GM04503 (cell line): ENCODE results near the gene SCNN1A.

Experiments used
- DNase-seq: peaks from one replicate; pipeline ENCODE4 v3.0.0-alpha.2; 2012; ENCODE audit warnings: low read depth

The SCNN1A gene

DNA sequence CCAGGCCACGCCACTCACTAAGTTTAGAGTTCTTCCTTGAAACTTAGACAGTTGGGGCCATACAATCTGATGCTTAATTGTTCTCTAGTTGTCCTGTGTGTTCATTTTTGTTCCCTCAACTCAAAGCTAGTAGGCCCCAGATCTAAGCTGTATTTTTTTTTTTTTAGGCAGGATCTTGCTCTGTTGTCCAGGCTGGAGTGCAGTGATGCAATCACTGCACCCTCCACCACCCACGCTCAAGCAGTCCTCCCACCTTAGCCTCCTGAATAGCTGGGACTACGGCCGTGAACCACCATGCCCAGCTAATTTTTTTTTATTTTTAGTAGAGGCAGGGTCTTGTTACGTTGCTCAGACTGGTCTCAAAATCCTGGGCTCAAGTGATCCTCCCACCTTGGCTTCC lies 41.0 kb downstream of the SCNN1A start:
- no peak for DNase-seq

DNA sequence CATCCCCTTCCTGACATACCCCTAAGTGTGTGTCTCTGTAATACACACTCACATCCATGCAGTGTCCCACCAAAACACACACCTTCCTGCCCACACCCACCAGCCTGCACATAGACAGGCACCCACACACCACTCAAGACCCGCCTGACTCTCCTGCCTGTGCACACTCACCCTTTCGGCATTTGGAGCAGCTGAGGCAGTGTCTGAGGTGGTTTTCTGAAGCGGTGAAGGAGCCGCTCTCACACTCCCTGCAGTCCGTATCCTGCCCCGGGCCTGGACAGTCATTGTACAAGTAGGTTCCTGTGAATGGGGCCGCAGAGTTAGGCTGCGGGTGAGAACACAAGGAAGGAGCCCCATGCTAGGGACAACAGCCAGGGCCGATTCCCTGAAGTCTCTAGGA lies 41.8 kb downstream of the SCNN1A start:
- no peak for DNase-seq

DNA sequence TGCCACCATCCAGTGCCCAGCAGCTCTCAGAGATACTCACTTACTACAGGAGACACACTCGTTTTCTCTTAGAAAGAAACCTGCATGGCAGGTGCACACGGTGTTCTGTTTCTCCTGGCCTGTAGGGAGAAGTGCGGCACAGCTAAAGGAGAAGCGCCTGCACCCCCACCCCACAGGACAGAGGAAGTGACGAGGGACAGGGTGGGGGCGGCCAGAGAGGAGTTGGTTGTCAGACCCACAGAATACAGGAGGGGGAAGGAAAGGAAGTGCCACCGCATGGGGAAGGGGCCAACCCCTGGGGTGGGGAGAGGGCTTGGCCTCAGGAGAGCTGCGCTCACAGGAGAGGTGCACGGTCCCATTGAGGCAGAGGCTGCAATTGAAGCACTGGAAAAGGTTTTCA lies 42.3 kb downstream of the SCNN1A start:
- no peak for DNase-seq

DNA sequence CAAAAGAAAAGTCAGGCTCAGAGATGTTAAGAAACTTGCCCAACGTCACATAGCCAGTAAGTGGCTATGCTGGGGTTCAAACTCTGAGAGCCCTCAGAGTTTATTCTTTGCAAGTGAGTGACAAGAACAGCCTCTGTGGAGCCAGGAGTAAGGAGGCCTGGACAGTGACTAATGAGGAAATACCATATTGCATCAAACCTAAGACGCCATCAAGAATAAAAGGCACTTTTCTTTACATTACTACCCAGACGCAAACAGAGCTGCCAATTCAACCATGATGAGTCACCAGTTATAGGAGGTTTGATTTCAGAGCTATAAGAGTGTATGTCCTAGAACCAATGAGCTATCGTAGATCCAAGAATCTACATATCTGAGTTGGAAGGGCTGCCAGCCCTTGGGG lies 42.9 kb downstream of the SCNN1A start:
- DNase-seq = no peak

DNA sequence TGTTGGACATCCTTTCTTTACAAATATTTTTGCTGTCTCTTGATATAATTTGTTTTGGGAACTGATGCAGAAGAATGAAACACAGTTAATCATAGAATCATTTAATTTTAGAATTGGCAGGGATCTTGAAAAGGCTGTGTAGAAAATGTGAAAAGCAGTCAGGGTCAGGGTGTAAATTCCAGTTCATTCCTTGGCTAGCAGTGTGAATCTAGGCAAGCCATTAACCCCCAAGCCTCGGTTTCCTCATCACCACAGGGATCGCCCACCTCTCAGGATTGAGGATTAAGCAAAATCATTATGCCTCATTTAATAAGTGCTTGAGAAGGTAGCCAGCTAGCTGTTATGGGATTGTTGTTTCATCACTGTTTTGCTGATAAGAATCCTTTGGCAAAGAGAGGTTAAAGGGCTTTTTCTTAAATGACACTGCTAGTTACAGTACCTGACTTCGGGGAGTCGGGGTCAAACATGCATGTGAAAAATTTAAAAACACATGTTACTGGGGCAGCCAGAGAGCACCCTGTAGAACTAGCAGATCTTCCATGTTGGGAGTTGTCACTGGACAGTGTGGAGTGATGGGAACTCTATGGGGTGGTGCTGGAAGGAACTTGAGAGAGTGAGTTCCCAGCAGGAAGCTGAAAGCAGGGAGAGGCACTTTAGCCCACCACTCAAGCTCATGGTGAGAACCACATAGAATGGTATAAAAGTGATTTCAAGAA lies 44.2 kb downstream of the SCNN1A start:
- no peak for DNase-seq

DNA sequence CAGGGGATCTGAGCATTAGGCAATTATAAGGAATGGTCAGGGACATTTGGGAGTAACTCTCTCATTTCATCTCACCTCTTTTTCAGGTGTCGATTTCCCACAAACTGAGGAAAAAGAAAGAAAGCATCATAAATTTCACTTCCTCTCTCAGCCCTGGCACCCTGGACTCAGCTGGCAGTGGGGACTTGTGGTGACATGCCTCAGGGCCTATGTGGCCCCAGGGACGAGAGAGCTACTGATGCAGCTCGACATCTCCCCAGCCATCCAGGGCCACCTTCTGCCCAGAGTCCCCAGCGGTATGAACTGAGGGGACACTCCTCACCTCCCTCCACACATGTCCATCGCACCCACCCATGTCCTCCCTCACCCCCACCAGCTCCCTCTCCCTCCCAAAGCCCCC lies 45.2 kb downstream of the SCNN1A start:
- no peak for DNase-seq

DNA sequence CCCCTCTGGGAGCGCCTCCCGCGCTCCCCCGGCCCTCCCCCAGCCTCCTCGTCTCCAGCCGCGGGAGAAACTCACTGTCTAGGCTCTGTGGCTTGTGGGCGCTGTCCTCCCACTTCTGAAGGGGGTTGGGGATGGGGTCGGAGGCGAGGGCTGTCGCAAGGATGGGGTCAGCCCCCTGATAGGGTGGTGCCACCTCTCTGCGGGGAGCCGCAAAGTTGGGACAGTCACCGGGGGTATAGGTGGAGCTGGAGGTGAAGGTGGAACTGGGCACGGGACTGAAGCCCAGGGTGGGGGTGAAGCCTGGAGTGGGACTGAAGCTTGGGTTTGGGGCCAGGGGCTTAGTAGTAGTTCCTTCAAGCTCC lies 45.7 kb downstream of the SCNN1A start:
- no peak for DNase-seq

DNA sequence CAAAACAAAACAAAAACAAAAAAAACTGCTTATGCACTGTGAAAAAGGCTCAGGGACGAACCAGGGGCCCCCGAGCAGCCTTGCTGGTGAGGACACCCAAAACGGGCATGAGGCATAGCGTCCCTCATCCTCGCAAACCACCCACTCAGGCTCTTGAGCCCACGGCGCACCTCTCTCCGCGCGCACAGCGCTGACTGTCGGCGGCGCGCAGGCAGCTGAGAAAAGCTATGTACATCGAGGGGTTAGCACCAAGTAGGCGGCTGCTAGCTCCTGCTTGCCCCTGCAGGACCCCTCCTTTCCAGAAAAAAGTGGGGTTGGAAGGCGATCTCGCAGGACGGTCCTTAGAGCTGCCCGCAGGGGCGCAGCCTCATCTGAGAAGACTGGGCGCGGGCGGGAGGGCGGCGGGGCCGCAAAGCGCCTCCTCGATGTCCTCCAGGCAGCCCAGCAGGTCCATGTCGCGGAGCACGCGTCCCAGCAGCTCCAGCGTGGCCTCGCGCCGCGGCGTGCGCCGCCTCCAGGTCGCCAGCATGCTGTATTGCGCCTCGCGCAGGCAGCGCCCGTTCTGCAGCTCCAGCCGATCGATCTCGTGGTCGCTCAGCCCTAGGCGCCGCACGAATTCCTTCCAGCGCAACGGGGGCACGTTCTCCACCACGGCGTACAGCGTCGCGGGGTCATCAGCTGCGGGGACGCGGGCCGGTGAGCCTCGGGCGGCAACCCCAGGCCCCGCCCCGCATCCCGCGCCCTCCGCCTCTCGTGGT lies 46.2 kb downstream of the SCNN1A start:
- DNase-seq = no peak

DNA sequence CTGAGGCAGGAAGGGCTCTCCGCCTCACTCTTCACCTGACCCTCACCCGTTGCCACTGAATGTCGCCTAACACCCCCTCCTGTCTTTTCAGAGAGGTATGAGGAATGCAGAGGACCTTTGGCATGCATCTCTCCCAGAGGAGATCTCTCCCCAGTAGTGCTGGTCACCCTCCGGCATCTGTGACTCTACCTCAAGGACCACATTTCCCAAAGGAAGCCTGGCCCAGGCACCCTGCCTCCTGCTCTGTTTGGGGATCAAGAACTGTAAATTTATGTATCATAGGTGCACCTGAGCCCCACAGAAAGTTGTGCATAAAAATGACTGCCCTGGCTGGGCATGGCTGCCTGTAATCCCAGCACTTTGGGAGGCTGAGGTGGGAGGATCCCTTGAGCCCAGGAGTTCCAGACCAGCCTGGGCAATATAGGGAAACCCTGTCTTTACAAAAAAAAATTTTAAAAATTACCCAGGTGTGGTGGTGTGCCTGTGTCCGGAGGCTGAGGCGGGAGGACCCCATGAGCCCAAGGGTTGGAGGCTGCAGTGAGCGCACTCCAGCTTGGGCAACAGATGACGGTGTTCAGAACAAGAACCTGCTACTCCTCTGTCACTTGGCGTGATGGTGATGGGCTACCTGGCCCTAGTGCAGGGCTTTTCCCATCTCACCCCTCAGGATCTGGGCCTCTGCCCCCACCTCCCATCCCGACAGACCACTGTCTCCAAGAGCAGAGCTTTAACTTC lies 47.2 kb downstream of the SCNN1A start:
- no peak for DNase-seq

DNA sequence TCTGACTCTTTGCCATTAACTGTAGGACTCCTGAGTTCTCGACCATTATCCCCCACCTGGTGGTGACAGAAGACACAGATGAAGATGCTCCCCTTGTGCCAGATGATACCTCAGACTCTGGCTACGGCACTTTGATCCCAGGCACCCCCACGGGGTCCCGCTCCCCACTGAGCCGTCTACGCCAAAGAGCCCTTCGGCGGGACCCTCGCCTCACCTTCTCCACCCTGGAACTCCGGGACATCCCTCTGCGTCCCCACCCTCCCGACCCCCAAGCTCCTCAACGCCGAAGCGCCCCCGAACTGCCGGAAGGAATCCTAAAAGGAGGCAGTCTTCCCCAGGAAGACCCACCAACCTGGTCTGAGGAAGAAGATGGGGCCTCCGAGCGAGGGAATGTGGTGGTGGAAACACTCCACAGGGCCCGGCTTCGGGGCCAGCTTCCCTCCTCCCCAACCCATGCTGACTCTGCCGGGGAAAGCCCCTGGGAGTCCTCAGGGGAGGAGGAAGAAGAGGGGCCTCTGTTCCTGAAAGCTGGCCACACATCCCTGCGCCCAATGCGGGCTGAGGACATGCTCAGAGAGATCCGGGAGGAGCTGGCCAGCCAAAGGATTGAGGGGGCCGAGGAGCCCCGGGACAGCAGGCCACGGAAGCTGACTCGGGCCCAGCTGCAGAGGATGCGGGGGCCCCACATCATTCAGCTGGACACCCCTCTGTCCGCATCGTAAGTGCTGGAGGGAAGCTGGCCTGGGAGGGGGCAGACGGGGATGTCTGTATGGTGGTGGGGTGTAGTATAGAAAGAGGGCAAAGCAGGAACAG lies 47.9 kb downstream of the SCNN1A start:
- DNase-seq = no peak

DNA sequence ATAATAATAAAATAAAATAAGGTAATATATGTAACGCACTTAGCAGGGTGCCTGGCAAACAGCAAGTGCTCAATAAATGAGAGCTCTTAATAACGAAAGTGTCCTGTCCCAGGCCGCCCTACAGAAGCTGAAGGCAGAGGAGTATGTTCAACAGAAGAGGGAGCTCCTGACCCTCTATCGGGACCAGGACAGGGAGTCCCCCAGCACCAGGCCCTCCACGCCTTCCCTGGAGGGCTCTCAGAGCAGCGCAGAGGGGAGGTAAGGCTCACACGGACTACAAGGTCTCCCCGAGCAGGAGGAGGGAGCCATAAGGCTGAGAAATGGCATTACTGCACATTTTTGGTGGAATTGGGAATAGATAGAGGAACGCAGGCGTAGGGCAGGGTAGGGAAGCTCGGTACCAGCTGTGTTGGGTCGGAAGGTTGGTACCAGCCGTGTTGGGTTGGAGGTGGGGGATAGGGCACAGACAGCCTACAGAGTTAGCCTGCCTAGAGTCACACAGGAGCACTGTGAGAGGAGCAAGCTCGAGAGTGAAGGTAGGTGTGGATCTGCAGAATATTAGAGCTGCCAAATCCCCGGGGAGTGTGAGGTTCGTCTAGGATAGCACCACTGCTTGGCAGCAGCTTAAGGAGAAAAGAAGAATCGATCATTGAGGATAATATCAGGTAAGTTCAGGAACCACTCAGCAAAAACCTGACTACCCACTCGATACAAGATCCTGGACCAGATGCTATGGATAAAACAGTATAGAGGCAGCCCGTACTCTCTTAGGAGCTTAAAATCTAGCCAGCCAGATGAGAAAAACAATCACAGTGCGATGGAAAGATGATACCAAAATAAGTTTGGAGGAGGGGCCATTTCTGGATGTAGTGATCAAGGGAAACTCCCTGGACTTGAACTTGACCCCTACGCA lies 48.8 kb downstream of the SCNN1A start:
- DNase-seq = no peak

DNA sequence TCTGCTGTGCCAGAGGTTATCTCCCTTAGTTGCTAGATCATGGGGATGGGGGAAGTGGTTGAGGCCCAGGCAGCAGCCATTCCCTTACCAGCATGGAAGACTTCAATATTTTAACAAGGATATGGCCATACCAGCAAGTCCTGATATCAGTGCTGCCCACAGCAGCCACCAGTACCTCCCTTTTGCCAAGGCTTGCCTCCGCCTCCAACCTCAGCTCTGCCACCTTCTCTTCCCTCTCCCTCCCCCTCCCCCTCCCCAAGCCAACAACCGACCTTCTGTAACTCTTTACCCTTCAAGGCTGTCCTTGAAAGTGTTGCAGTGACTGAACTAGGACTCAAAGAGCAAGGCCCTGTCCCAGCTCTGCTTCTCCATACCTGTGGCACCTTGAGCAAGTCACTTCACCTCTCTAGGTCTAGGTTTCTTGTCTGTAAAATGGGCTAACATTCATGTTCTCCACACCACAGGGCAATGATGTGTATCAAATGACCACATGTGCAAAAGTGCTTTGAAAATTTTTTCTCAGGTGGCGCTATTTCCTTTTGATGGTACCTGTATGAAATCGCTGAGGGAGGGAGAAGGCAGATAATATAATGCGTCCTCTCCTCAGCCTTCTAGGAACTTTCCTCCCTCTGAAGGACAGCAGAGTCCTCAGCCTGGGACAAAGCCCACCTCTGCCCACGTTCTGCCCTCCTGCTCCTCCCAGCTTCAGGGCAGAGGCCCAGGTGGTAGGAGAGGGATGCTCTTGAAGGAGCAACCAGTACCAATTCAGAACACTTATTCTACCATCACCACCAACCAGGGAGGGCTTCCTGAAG lies 50.2 kb downstream of the SCNN1A start:
- DNase-seq = no peak

DNA sequence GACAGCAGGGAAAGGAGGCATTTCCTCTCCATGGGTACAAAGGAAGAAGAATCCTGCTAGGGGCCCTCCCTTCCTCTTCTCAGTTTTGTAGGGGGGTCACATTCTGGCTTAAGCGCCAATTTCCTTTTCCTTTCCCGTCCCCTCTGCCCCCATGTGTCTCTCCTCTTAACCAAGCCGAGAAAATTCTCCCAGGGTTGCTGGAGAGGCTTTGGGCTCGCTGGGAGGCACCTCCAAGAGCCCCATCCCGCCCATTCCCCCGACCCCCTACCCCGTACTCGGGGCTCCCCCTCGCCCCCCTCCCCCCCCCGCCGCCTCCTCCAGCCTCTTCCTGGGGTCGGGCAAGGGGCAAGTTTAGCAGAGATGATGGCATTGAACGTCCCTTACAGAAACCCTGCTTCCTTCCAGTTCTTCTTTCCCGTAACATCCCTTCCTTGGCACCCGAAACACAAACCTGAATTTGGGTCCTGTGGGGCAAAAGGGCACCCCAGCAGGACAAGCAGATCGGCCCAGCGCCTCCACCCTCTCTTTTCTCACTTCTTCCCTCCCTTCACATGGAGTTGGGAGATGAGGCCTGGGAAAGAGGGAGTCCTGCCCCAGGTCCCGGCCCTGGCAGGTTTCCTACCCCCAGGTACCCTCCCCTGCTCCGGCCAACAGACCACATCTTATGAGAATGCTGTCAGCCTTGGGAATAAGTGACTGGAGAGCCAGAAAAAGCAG lies 51.2 kb downstream of the SCNN1A start:
- no peak for DNase-seq

DNA sequence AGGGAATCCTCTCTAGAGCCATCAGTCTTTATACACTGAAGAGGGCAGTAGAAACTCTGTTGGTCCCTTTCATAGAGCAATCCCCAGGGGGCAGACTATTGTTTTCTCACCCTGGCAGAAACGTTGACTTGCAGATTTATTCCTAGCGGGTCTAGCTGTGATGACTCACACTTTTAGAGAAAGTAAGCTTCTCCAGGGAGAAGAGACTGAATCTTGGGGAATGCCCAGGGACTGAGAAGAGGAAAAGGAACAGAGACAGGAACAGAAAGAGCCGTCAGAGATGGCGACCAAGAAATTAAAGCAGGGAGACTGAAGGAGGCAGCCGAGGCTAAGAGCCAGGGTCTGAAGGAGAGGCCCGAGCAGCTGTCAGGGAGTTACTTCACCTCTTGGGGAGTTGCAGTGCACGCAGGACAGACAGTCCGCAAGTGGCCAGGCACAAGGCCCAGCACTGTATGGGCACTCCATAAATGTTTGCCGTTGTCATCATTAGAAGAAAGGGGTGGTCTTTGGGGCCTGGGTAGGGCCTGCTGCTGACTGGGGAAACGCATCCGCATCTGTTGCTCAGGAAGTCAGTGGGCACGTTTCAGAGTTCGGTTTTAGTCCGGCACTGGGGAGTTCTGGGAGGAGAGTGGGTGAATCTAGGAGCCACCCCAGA lies 51.9 kb downstream of the SCNN1A start:
- DNase-seq = peak; percentile 87

DNA sequence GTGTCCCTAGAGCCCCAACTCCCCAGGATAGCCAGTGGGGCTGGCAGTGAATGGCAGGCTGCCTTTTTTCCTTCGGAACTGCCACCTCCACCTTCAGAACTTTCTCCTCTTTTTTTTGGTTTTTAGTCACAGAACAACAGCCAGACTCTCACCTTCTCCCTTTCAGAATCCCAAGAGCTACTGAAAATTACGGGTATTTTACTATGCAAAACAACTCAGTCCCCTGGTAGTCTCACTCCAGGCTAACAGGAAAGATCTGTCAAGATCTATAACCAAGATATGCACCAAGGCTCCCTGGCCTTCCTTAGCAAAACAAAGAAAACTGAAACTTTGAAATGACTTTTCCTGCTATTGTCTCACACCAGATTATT lies 52.4 kb downstream of the SCNN1A start:
- no peak for DNase-seq

DNA sequence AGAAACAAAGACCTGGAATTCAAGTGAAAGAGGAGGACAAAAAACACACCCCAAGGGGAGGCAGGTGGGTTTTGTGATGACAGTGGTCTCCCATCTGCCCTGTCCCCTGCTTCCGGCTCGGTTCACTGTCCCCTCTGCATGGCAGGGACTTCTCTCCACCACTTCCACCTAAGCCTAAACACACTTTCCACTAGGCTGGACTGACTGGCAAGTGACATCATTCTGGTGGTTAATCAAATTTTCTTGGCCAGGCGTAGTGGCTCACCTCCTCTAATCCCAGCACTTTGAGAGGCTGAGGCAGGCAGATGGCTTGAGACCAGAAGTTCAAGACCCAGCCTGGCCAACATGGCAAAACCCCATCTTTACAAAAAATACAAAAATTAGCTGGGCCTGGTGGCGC lies 53.0 kb downstream of the SCNN1A start:
- DNase-seq = no peak

DNA sequence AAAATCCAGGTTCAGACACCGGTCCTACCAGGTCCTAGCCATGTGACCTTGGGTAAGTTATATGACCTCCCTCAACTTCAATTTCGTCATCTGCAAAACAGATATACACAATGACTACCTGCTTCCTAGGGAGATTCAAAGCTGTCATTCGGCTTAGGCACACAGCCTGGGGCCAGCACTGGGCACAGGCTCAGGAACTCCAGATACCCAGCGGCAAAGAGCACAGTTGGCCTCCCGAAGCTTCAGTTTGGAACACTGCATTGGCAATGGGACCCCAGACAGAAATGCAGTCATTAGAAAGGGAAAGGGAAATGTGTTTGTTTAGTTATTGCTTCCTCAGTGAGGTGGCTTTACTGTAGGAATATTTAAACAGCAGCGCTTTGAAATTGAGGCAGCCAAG lies 53.5 kb downstream of the SCNN1A start:
- no peak for DNase-seq

DNA sequence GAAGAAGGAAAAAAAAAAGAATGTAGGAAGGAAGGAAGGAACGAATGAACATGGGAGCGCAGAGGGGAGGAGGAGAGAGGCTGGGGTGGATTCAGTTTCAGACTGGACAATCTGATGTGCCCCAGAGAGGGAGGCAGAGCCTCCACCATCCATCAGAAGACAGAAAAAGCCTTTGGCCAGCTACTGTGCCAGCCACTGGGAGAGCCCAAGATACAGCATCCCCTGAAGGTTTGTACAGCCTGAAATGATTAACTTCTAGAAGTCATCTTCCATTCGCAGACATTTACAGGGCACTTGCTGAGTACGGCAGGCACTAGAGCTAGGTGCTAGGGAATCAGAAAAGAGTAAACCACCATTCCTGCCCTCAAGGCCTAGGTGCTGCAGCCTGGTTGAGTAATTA lies 55.9 kb downstream of the SCNN1A start:
- no peak for DNase-seq

DNA sequence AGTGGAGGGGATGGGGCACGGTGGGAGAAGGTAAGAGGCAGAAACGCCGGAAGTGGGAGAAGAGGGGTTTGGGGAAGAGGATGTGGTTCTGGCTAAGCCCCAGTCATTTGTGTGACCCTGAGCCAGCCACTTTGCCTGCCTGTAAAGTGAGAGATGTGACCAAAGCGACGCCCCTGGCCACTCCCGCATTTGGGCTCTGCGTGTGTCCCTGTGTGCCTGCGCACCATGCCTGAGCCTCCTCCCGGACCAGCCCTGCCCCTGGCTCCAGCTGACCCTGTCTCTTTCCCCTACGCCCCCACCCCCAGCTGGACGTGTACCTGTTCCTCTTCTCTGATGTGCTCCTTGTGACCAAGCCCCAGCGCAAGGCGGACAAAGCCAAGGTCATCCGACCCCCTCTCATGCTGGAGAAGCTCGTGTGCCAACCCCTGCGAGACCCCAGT lies 56.9 kb downstream of the SCNN1A start:
- no peak for DNase-seq
